Suprapubic skin (tissue), 4 donors: Measurements from ENCODE around the gene ZNF431. TPM values are rescaled to one million over a fixed set of nuclear protein-coding genes. Genes with fewer than 3 reads are reported as not detected.

Source experiments
- DNase-seq, 2 donors: peaks; one replicate each; pipeline ENCODE4 v3.0.0-alpha.2; 2019; ENCODE audit warnings: low spot score in 2 of 2
- H3K27ac ChIP-seq: fragments of 200-600 bp; sonication (generic); one replicate; pipeline ENCODE4 v1.5.1; 2019
- H3K27me3 ChIP-seq: fragments of 200-600 bp; sonication (generic); one replicate; pipeline ENCODE4 v1.5.1; 2019
- H3K36me3 ChIP-seq: fragments of 200-600 bp; sonication (generic); one replicate; pipeline ENCODE4 v1.5.1; 2019
- H3K4me1 ChIP-seq: fragments of 200-600 bp; sonication (generic); one replicate; pipeline ENCODE4 v1.5.1; 2019
- H3K4me3 ChIP-seq: fragments of 200-600 bp; sonication (generic); one replicate; pipeline ENCODE4 v1.5.1; 2019; ENCODE audit warnings: mild to moderate bottlenecking
- H3K9me3 ChIP-seq: fragments of 200-600 bp; sonication (generic); one replicate; pipeline ENCODE4 v1.5.1; 2019
- CTCF ChIP-seq, 2 donors: fragments of 200-600 bp in 1 of 2; fragments of 450-650 bp in 1 of 2; sonication (generic) in 1 of 2; IDR thresholded peaks; one replicate each; pipeline ENCODE4 v1.5.1; 2016 to 2019; ENCODE audit warnings: antibody characterized with exemption in 2 of 2, mild to moderate bottlenecking in 1 of 2, moderate library complexity in 1 of 2
- EP300 ChIP-seq: sonication (generic); formaldehyde crosslinking; IDR thresholded peaks from one replicate; pipeline ENCODE4 v1.6.1; 2017; ENCODE audit warnings: antibody characterized with exemption
- POLR2A ChIP-seq, 2 donors: fragments of 450-650 bp; IDR thresholded peaks; one replicate each; pipeline ENCODE4 v1.6.1; 2017; ENCODE audit warnings: antibody characterized with exemption in 2 of 2, mild to moderate bottlenecking in 2 of 2, moderate library complexity in 2 of 2
- POLR2AphosphoS5 ChIP-seq, 3 donors: sonication (generic); formaldehyde crosslinking; IDR thresholded peaks; one replicate each; pipeline ENCODE4 v1.6.1; 2017; ENCODE audit warnings: antibody characterized with exemption in 3 of 3
- WGBS: methylation state at CpG from one replicate; pipeline ENCODE4 v1.1.5; 2018; 5-methylcytosine and 5-hydroxymethylcytosine counted together
- total RNA-seq, 4 donors: library from RNA; depleted of rRNA; stranded (reverse); fragments of >200 nt; gene quantifications; one replicate each; pipeline ENCODE4 v1.1.0, GENCODE V29; 2016

Gene ZNF431
- total RNA-seq, 4 donors from 2014 or later: 18.6 to 50.1 (median 37.9) TPM

- no peak overlapping the region for H3K27ac ChIP-seq
- H3K27me3 ChIP-seq: no peaks in the 10 kb centered on the region
- H3K4me3 ChIP-seq: no peak overlapping the region
- H3K4me1 ChIP-seq: no peaks in the 10 kb centered on the region
- DNase-seq: no peak
- H3K9me3 ChIP-seq: no peaks in the 10 kb centered on the region
- TF ChIP-seq EP300 (no peak), POLR2AphosphoS5 (IDR thresholded peaks at IDR 0.05) (no peak), POLR2A (IDR thresholded peaks at IDR 0.05) (no peak), CTCF (IDR thresholded peaks at IDR 0.05) (no peak)
- WGBS: 95% methylated on average over 5 of the region's 5 CpGs
- peaks cover 32% of the 10 kb centered on the region for H3K36me3 ChIP-seq
Observed at GRCh38 chr19:21164541-21164940, 22.7 kb downstream of the ZNF431 start.

GRCh38 chr19:21166436-21166835 is 24.6 kb downstream of the ZNF431 start:
- WGBS: 55% methylated on average over 2 of the region's 2 CpGs
- Histone ChIP-seq H3K9me3 (no peaks in the 10 kb centered on the region), H3K36me3 (peaks cover 51% of the 10 kb centered on the region), H3K27me3 (no peaks in the 10 kb centered on the region), H3K4me3 (no peak overlapping the region), H3K27ac (no peak overlapping the region), H3K4me1 (no peaks in the 10 kb centered on the region)
- no peak for DNase-seq
- TF ChIP-seq POLR2A (IDR thresholded peaks at IDR 0.05) (no peak), EP300 (no peak), POLR2AphosphoS5 (IDR thresholded peaks at IDR 0.05) (no peak), CTCF (IDR thresholded peaks at IDR 0.05) (no peak)

- DNase-seq: no peak
- Histone ChIP-seq H3K4me1 (no peaks in the 10 kb centered on the region), H3K36me3 (no peaks in the 10 kb centered on the region), H3K27ac (no peak overlapping the region), H3K9me3 (no peaks in the 10 kb centered on the region), H3K27me3 (no peaks in the 10 kb centered on the region), H3K4me3 (no peak overlapping the region)
- TF ChIP-seq POLR2AphosphoS5 (IDR thresholded peaks at IDR 0.05): no peak
- TF ChIP-seq CTCF (IDR thresholded peaks at IDR 0.05): no peak
- TF ChIP-seq POLR2A (IDR thresholded peaks at IDR 0.05): no peak
- no peak for TF ChIP-seq EP300
- WGBS: 61% methylated on average over 7 of the region's 7 CpGs
Observed at GRCh38 chr19:21197590-21198295, 55.9 kb downstream of the ZNF431 start.

- Histone ChIP-seq H3K9me3 (no peaks in the 10 kb centered on the region), H3K27me3 (no peaks in the 10 kb centered on the region), H3K27ac (no peak overlapping the region), H3K4me3 (no peak overlapping the region), H3K4me1 (no peaks in the 10 kb centered on the region), H3K36me3 (no peaks in the 10 kb centered on the region)
- no peak for DNase-seq
- TF ChIP-seq CTCF (IDR thresholded peaks at IDR 0.05): peak; percentile 23 to 46
- no peak for TF ChIP-seq POLR2AphosphoS5 (IDR thresholded peaks at IDR 0.05)
- WGBS: 39% methylated on average over 9 of the region's 9 CpGs
Observed at GRCh38 chr19:21202865-21203494, 61.1 kb downstream of the ZNF431 start.

- 38% methylated on average over 6 of the region's 6 CpGs for WGBS
- Histone ChIP-seq H3K4me1 (no peaks in the 10 kb centered on the region), H3K4me3 (no peak overlapping the region), H3K36me3 (no peaks in the 10 kb centered on the region), H3K27me3 (no peaks in the 10 kb centered on the region), H3K9me3 (no peaks in the 10 kb centered on the region), H3K27ac (no peak overlapping the region)
- DNase-seq: no peak
- no peak for TF ChIP-seq POLR2A (IDR thresholded peaks at IDR 0.05)
- TF ChIP-seq CTCF (IDR thresholded peaks at IDR 0.05): no peak
- TF ChIP-seq EP300: no peak
- no peak for TF ChIP-seq POLR2AphosphoS5 (IDR thresholded peaks at IDR 0.05)
Observed at GRCh38 chr19:21210037-21210621, 68.3 kb downstream of the ZNF431 start.
